CD14-positive monocyte (primary cell): ENCODE data around the gene LTO1. TPM values are rescaled to one million over a fixed set of nuclear protein-coding genes. Genes with fewer than 3 reads are reported as not detected.

Source experiments
- DNase-seq, 3 donors: peaks; one replicate each; pipeline ENCODE4 v3.0.0-alpha.2; 2011 to 2022
- H2AFZ ChIP-seq: 2 replicates; pipeline ENCODE4 v1.6.0; 2012; ENCODE audit warnings: mild to moderate bottlenecking, low read depth, low read length, inconsistent platforms; ENCODE audit not compliant: insufficient read depth, poor library complexity, severe bottlenecking
- H3K27ac ChIP-seq, 2 donors: 1 replicate in 1 of 2; 2 replicates in 1 of 2; pipeline ENCODE4 v1.5.1; 2012 to 2013; ENCODE audit warnings: low read length in 2 of 2, control low read depth in 1 of 2, inconsistent platforms in 1 of 2, low read depth in 1 of 2, mild to moderate bottlenecking in 1 of 2
- H3K27me3 ChIP-seq, 2 donors: one replicate each; pipeline versions ENCODE4 v1.6.0 to v1.6.1; 2011 to 2013; ENCODE audit warnings: low read length in 2 of 2; ENCODE audit not compliant: control insufficient read depth in 2 of 2, insufficient read depth in 2 of 2
- H3K36me3 ChIP-seq, 2 donors: replicated peaks in 1 of 2; 1 replicate in 1 of 2; 2 replicates in 1 of 2; pipeline versions ENCODE4 v1.5.1 to v1.6.1; 2012 to 2013; ENCODE audit warnings: low read length in 2 of 2, control low read depth in 1 of 2, inconsistent platforms in 1 of 2, mild to moderate bottlenecking in 1 of 2; ENCODE audit not compliant: insufficient read depth in 2 of 2, control insufficient read depth in 1 of 2
- H3K4me1 ChIP-seq, 2 donors: 1 replicate in 1 of 2; 2 replicates in 1 of 2; pipeline versions ENCODE4 v1.5.1 to v1.6.1; 2012 to 2013; ENCODE audit warnings: low read length in 2 of 2, control low read depth in 1 of 2, inconsistent platforms in 1 of 2, mild to moderate bottlenecking in 1 of 2, moderate library complexity in 1 of 2; ENCODE audit not compliant: insufficient read depth in 2 of 2, control insufficient read depth in 1 of 2
- H3K4me2 ChIP-seq: replicated peaks from 2 replicates; pipeline ENCODE3; 2012; ENCODE audit warnings: low read length, moderate library complexity, mild to moderate bottlenecking; ENCODE audit not compliant: poor library complexity, severe bottlenecking; ENCODE audit errors: extremely low read depth
- H3K4me3 ChIP-seq, 3 experiments: fragments of 200-600 bp in 1 of 3; sonication (generic) in 1 of 3; replicated peaks in 1 of 3; 1 replicate in 2 of 3; 2 replicates in 1 of 3; pipeline ENCODE4 v1.5.1; 2011 to 2013; ENCODE audit warnings: low read length in 3 of 3, mild to moderate bottlenecking in 3 of 3, control low read depth in 2 of 3, low read depth in 2 of 3, inconsistent platforms in 1 of 3, moderate library complexity in 1 of 3
- H3K79me2 ChIP-seq: 2 replicates; pipeline ENCODE4 v1.6.0; 2012; ENCODE audit warnings: mild to moderate bottlenecking, control low read depth, inconsistent platforms, low read length, moderate library complexity; ENCODE audit not compliant: insufficient read depth
- H3K9ac ChIP-seq: 2 replicates; pipeline ENCODE4 v1.6.0; 2017; ENCODE audit warnings: low read length, mild to moderate bottlenecking; ENCODE audit not compliant: insufficient read depth, poor library complexity, severe bottlenecking
- H3K9me3 ChIP-seq, 2 donors: replicated peaks in 1 of 2; 1 replicate in 1 of 2; 2 replicates in 1 of 2; pipeline versions ENCODE4 v1.5.1 to v1.6.1; 2012 to 2013; ENCODE audit warnings: low read length in 2 of 2, control low read depth in 1 of 2; ENCODE audit not compliant: control insufficient read depth in 1 of 2, insufficient read depth in 1 of 2
- H4K20me1 ChIP-seq: 2 replicates; pipeline ENCODE4 v1.6.0; 2012; ENCODE audit warnings: mild to moderate bottlenecking, low read length, control low read depth, moderate library complexity; ENCODE audit not compliant: insufficient read depth
- H3K27ac Mint-ChIP-seq, 7 donors: one replicate each; pipeline ENCODE4 v1.8.0; 2020; ENCODE audit warnings: mild to moderate bottlenecking in 7 of 7, mixed read lengths in 7 of 7, moderate library complexity in 6 of 7, inconsistent platforms in 2 of 7
- H3K27me3 Mint-ChIP-seq, 3 donors: one replicate each; pipeline ENCODE4 v1.8.0; 2021 to 2022; ENCODE audit warnings: low read depth in 3 of 3, mild to moderate bottlenecking in 3 of 3, mixed read lengths in 3 of 3, moderate library complexity in 3 of 3, inconsistent platforms in 1 of 3
- H3K36me3 Mint-ChIP-seq, 2 donors: one replicate each; pipeline ENCODE4 v1.8.0; 2020; ENCODE audit warnings: mixed read lengths in 2 of 2, inconsistent platforms in 1 of 2, mild to moderate bottlenecking in 1 of 2
- H3K4me1 Mint-ChIP-seq: one replicate; pipeline ENCODE4 v1.8.0; 2020; ENCODE audit warnings: mild to moderate bottlenecking, mixed read lengths
- H3K4me3 Mint-ChIP-seq, 2 donors: one replicate each; pipeline ENCODE4 v1.8.0; 2020; ENCODE audit warnings: mild to moderate bottlenecking in 2 of 2, mixed read lengths in 2 of 2, moderate library complexity in 1 of 2
- H3K9me3 Mint-ChIP-seq, 7 donors: one replicate each; pipeline ENCODE4 v1.8.0; 2020 to 2022; ENCODE audit warnings: mixed read lengths in 7 of 7, mild to moderate bottlenecking in 6 of 7, moderate library complexity in 6 of 7, inconsistent platforms in 2 of 7
- WGBS: methylation state at CpG from one replicate; pipeline ENCODE4 v1.1.5; 2013; ENCODE audit warnings: missing lambda C conversion rate; ENCODE audit not compliant: insufficient coverage; 5-methylcytosine and 5-hydroxymethylcytosine counted together
- intact Hi-C, 2 donors: fragments of 100-400 bp; cut with micrococcal nuclease; formaldehyde crosslinking; loops; one replicate each; pipeline versions ENCODE4 v1.15.0 to v1.15.1; 2023
- polyA plus RNA-seq, 3 donors: library from polyadenylated mRNA; depleted of rRNA in 1 of 3; unstranded in 2 of 3; stranded (reverse) in 1 of 3; fragments of 300-500 nt in 2 of 3; fragments of >200 nt in 1 of 3; fragmentation: Illumina TruSeq in 2 of 3; gene quantifications; 1 replicate in 2 of 3; 2 replicates in 1 of 3; pipeline ENCODE4 v1.2.3, GENCODE V29; 2012 to 2021
- TF ChIP-seq, protein P1 (sequence below): fragments of 200-600 bp; IDR thresholded peaks from one replicate; pipeline ENCODE4 v1.8.0; 2022; ENCODE audit warnings: antibody characterized with exemption, mild to moderate bottlenecking

The LTO1 gene
- polyA plus RNA-seq, 3 donors, result 3.9 to 27.1 (median 5.2) TPM

DNA sequence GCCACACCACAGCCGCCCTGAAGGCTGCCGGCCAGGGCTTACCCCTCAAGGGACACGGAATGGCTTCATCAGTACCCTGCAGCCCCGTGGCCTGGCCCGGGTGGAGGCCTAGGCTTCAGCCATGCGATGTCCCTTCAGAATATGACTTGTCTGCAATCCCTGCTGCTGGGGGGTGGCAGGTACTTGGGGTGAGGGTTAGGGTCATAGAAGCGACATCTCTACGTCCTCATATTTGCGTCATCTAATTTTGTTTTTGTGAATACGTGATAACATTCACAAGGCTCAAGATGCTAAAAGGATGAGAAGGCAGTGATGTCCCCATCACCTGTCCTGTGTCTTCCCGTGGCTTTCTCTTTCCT, 27.8 kb downstream of the LTO1 start:
- Mint-ChIP-seq H3K27ac (no peak overlapping the region), H3K9me3 (no peaks in the 10 kb centered on the region), H3K4me3 (no peak overlapping the region), H3K36me3 (no peaks in the 10 kb centered on the region), H3K4me1 (no peaks in the 10 kb centered on the region), H3K27me3 (peaks cover 11 to 33% (median 14%) of the 10 kb centered on the region in 3 donors)
- Histone ChIP-seq H3K4me2 (no peak overlapping the region), H3K27ac (no peak overlapping the region), H4K20me1 (no peaks in the 10 kb centered on the region), H3K4me1 (peaks cover 3 to 7% of the 10 kb centered on the region in 2 donors), H3K4me3 (no peak overlapping the region), H3K27me3 (peaks cover 0 to 12% of the 10 kb centered on the region in 2 donors), H3K79me2 (no peaks in the 10 kb centered on the region), H3K36me3 (no peaks in the 10 kb centered on the region), H3K9me3 (no peaks in the 10 kb centered on the region), H2AFZ (no peak overlapping the region), H3K9ac (no peak overlapping the region)
- 90% methylated on average over 9 of the region's 11 CpGs for WGBS
- TF ChIP-seq, protein P1, sequence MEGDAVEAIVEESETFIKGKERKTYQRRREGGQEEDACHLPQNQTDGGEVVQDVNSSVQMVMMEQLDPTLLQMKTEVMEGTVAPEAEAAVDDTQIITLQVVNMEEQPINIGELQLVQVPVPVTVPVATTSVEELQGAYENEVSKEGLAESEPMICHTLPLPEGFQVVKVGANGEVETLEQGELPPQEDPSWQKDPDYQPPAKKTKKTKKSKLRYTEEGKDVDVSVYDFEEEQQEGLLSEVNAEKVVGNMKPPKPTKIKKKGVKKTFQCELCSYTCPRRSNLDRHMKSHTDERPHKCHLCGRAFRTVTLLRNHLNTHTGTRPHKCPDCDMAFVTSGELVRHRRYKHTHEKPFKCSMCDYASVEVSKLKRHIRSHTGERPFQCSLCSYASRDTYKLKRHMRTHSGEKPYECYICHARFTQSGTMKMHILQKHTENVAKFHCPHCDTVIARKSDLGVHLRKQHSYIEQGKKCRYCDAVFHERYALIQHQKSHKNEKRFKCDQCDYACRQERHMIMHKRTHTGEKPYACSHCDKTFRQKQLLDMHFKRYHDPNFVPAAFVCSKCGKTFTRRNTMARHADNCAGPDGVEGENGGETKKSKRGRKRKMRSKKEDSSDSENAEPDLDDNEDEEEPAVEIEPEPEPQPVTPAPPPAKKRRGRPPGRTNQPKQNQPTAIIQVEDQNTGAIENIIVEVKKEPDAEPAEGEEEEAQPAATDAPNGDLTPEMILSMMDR, result no peak
- intact Hi-C loops, result no loop called here
- no peak for DNase-seq

GRCh38 chr11:69646493-69647389, 28.4 kb downstream of the LTO1 start:
- no peaks in the 10 kb centered on the region for H4K20me1 ChIP-seq
- Mint-ChIP-seq H3K27me3 (peaks cover 14 to 35% (median 15%) of the 10 kb centered on the region in 3 donors), H3K36me3 (no peaks in the 10 kb centered on the region), H3K4me1 (no peaks in the 10 kb centered on the region), H3K27ac (peak overlapping the region in 1 of 7 donors; percentile 20), H3K4me3 (no peak overlapping the region), H3K9me3 (no peaks in the 10 kb centered on the region)
- WGBS, result 96% methylated on average over 29 of the region's 32 CpGs
- H3K27ac ChIP-seq, result no peak overlapping the region
- H3K4me3 ChIP-seq, result no peak overlapping the region
- no peaks in the 10 kb centered on the region for H3K79me2 ChIP-seq
- TF ChIP-seq, protein P1, result no peak
- H3K4me1 ChIP-seq, result peaks cover 3 to 12% of the 10 kb centered on the region in 2 donors
- no peak overlapping the region for H2AFZ ChIP-seq
- H3K4me2 ChIP-seq, result no peak overlapping the region
- intact Hi-C loops, result no loop called here
- no peaks in the 10 kb centered on the region for H3K9me3 ChIP-seq
- no peak overlapping the region for H3K9ac ChIP-seq
- DNase-seq, result no peak
- peaks cover under 1 to 18% of the 10 kb centered on the region in 2 donors for H3K27me3 ChIP-seq
- no peaks in the 10 kb centered on the region for H3K36me3 ChIP-seq
